HG03442 (cell line): ENCODE measurements around the gene TRPC4AP.

Experiments used
- ATAC-seq: cut with Tn5 transposase; IDR thresholded peaks from one replicate; pipeline ENCODE4 v1.9.1; 2021; ENCODE audit warnings: mild to moderate bottlenecking, moderate library complexity; ENCODE audit not compliant: unreplicated experiment

Gene TRPC4AP

DNA sequence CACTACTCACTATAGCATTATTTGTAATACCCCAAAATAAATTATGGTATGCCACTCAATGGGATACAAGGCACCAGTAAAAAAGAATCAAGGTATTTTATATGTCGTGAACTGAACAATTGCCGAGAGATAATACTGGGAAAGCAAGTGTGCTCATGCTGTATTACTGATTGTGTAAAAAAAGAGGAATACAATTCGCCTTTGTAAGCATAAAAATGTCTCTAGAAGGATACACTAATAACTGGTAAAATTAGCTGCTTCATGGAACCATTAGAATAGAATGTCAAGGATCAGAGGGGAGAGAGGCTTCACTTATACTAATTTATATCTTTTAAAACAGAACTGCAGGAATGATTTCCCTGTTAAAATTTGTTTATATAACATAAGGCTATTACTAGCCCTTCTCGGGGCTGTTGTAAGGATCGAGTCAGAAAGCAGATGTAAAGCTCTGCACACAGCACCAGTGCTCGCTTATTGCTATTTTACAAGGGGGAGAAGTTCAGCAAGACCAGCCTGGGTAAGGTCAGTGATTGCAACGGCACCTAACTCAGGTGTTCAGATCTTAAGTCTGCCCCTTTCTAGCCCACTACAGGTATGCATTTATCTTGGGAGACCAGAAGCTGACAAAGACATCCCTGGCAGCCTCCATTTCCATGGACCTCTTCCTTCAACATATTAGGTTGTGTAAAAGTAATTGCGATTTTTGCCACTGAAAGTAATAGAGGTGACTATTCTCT, 75.3 kb downstream of the TRPC4AP start:
- no peak for ATAC-seq

DNA sequence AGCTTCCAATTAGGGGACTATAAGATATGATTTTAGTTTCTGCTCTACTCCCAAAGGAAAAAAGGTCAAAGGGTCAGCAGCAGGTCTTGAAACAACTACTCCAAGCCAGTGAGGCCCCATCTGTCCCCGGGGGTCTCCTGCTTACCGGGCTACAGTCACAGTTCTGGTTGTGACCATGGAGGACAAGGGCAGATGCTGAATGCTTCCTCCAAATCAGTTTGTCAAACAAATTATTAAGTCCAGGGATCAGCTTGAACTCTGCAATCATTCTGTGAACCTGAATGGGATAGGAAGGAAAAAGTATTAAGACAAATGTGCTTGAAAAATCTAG, 76.8 kb downstream of the TRPC4AP start:
- no peak for ATAC-seq

DNA sequence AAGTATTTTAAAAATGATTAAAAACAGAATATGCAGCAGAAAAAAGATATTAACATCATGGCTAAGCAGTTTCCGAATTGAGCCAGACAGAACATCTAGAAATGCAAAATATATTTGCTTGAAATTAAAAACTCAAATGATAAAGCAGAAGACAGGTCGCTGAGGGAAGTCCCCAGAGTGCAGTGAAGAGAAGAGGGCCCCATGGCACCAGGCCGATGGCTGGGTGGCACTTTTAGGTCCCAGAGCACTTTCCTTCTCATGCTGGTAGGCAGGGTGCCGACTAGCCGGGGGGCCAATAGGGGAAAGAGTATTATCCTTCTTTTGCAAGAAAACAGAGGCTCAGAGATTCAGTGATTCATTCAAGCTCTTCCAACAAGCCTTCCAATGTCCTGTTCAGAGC, 78.1 kb downstream of the TRPC4AP start:
- ATAC-seq: no peak

- ATAC-seq: no peak
Observed at GRCh38 chr20:35013421-35014411, 78.9 kb downstream of the TRPC4AP start.

DNA sequence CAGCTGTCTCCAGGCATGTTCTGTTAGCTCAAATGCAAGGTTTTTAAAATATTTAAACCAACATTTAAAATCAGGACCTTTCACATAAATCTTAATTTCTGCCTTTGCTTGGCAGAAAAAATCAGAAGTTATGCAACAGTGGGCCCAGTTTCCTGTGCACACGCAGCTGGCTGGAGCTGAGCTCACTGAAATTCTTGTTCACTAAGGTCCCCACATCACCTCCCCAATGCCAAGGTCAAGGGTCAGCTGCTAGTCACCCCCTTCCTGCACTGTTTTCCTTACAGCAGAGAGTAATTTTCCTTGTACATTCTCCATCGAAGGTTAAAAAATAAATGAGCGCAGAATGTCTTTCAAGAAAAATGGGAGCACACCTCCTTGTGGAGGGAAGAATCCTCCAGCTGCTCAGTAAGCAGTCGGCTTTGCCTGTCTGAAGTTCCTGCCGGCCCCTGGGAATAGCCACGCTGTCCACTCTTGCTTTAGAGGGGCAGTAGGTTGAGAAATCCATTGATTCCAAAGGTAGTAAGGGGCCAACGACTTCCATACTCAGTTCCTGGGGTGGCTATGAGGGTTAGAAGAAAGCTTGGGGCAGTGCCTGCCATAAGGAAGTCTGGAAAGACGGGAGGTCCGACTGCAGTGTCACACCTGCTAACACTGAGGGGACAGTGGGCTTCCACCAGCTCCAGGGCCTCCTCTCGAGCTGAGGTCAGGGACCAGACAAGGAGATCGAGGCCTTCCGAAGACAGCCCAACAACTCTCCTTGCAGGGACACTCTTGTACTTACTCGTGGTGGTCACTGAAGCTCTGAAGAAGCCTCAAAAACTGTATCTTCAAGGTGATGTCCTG, 80.2 kb downstream of the TRPC4AP start:
- no peak for ATAC-seq

- no peak for ATAC-seq
Observed at GRCh38 chr20:35011589-35012226, 80.9 kb downstream of the TRPC4AP start.

DNA sequence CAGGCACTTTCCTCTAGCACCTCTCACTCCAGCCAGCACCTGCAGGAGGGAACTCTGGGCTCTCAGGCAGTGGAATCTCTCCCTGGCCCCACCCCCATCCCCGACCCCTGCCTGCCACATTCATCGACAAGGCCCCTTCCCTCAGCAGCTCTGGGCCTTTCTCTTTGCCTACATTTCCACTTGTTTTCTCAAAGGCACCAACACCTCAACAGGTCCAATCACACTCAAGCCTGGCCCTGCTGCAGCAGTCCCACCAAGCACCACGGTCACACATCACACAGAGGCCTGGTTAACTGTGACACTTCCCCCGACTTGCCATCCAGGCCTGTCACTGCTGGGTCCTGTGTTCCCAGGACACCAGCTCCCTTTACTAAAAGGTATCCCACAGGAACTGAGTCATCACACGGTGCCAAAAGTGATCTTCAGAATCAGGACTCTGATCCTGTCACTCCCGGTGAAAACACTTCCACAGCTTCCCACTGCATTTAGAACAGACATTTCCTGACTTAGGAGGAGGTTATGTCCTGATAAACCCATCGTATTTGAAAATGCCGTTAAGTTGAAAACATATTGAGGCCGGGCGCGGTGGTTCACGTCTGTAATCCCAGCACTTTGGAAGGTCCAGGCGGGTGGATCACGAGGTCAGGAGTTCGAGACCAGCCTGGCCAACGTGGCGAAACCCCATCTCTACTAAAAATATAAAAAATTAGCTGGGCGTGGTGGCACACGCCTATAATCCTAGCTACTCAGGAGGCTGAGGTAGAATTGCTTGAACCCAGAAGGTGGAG, 82.0 kb downstream of the TRPC4AP start:
- no peak for ATAC-seq

- ATAC-seq: no peak
Observed at GRCh38 chr20:35009665-35010328, 82.8 kb downstream of the TRPC4AP start.

- ATAC-seq: no peak
Observed at GRCh38 chr20:35008411-35009342, 83.9 kb downstream of the TRPC4AP start.

DNA sequence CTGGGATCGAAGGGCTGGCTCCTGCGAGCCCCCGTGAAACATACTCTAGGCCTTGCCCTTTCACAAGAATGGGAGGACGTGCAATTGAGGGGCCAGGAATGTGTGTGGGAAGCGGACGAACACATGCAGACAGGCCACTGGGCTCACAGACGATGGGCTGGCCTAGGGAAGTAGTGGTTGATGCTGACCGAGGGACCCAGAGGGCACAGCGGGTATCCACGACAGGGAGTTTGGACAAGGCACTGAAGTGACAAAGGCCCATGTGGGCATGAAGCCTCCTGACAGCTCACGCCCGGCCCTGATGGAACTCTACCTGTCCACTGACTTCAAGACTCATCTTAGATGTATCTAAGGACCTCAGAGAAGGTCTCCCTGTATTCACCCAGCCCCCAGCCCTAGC, 84.7 kb downstream of the TRPC4AP start:
- ATAC-seq: no peak

- ATAC-seq: no peak
Observed at GRCh38 chr20:35007413-35007812, 85.2 kb downstream of the TRPC4AP start.

DNA sequence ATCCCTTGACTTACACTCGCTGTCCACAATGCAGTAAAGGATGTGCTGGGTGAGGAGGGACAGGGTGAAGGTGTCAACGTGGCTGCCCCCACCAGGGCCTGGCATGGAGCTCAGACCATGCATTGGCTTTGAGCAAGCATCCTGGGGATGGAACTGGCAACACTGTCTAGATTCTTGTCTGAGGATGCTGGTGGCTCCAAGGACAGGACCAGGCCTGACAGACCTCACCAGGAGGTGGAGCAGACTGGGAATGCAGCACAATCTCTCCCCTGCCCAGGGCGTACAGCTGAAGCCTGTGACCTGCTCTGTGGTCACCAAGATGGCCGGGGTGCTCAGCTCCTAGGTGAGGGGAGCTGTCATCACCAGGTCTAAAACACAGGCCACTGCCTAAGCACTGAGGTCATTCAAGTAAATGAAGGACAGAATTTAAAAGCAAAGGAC, 86.1 kb downstream of the TRPC4AP start:
- no peak for ATAC-seq

DNA sequence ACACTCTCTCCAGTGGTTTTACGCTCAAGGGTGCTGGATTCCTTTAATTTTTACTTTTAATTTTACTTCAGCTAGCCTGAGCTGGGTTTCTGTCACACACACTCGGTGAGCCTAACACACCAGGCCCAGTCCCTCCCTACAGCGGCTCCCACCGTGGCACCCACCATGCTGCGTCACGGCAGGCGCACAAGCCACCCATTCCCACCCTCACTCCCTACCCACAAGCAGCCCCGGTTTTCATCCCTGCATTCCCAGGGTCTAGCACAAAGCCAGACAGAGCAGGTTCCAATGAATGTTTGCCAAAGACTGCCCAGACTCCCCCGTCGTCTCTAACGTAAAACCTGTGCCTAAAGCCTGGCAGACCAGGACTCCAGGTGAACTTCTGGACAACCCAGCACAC, 86.6 kb downstream of the TRPC4AP start:
- no peak for ATAC-seq

DNA sequence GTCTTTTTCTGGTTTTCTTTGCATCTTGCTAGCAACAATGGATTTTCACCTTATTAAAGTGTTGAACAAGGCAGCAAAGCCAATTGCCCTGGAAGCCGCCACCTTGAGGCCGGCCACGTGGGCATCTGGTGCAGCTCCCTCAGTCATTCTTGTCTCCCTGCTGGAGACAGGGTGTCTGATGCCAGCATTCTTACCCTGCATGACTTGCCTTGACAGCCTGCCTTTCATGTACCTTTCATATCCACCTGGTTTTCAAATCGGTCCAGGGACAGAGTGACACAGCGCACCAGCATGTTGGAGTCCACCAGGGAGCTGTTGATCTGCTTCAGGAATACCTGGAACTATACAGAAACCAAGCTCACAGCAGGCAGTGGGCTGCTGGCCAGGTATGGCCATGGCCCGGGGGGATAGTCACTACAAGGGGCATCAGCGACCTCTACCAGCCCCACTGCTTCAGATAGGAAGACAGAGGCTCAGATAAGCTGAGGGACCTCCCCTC, 87.1 kb downstream of the TRPC4AP start:
- ATAC-seq: no peak

DNA sequence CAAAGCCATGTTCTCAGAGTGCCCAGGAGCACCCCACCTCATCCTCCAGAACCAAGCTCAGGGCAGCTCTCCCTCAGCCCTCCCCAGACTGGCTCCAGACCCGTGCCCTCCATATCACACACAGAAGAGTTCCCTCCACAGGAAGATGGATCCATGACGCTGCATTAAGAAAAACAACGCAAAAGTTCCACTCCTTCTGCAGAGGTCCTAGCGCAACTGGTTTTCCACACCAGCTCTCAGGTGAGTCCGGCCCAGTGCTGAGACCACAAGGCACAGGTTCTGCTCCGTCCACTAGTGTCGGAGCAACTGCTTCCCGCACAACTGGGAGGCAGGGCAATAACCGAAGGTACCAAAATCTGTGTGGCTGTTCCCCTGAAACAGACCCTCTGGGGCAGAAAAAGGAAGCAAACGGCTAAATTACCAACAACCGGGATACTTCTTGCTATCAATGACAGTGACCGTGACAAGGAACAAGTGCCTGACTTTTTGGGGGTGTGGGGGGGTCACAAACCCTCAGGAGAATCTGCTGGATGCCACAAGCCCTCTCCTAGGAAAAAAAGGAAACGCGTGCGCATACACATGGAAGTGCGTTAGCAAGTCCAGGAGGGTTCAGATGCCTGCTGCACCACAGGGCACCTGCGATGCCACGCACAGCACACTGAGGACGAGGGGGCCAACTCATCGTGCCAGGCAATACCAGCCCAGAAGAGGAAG, 87.7 kb downstream of the TRPC4AP start:
- ATAC-seq: no peak

- ATAC-seq: no peak
Observed at GRCh38 chr20:35004051-35004725, 88.4 kb downstream of the TRPC4AP start.
